Activated T-cell treated with anti-CD3 and anti-CD28 coated beads for 1 hour (primary cell): ENCODE data around the gene CACNG6.

ENCODE experiments used
- DNase-seq: peaks from one replicate; pipeline ENCODE4 v3.0.0-alpha.2; 2020; ENCODE audit warnings: low read depth

CACNG6 gene

GRCh38 chr19:54045771-54046170, 54.3 kb downstream of the CACNG6 start:
- DNase-seq, result no peak

DNA sequence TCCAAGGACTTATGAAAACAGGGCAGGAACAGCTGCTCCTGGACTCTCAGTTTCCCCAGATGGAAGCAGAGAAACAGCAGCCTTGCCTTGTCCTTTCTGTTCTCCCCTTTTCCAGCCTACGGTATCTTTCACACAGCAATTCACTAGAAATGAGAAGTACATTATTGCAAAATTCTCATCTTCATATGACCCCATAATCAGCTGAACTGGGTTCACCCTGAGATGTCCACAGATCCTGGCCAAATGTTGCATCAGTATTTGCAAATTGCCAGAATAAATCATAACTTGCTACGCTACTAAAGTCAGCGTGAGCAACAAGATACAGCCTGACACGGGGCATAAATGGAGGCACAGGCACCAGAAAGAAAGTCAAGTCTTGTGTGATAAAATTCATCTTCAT, 56.2 kb downstream of the CACNG6 start:
- no peak for DNase-seq
